GM12878 (cell line): Measurements from ENCODE around the gene NTRK3.

ENCODE experiments used
- BCL11A ChIP-seq: IDR thresholded peaks from 2 replicates; pipeline ENCODE4 v1.6.1; 2011; ENCODE audit warnings: low read depth, low read length
- EP300 ChIP-seq, 2 experiments: fragments of 150-350 bp in 1 of 2; IDR thresholded peaks; 2 replicates each; pipeline ENCODE4 v1.6.1; 2011 to 2012; ENCODE audit warnings: low read depth in 2 of 2, low read length in 2 of 2, borderline replicate concordance in 1 of 2, improper control_type of control experiment in 1 of 2, inconsistent platforms in 1 of 2; ENCODE audit not compliant: control insufficient read depth in 1 of 2
- GABPA ChIP-seq: IDR thresholded peaks from 2 replicates; pipeline ENCODE4 v1.6.1; 2014; ENCODE audit warnings: antibody characterized with exemption, low read depth, mild to moderate bottlenecking, inconsistent platforms
- POLR2A ChIP-seq: IDR thresholded peaks from 2 replicates; pipeline ENCODE4 v1.6.1; 2011; ENCODE audit warnings: low read depth, mild to moderate bottlenecking, low read length
- TARDBP ChIP-seq: IDR thresholded peaks from 2 replicates; pipeline ENCODE4 v1.6.1; 2016; ENCODE audit warnings: borderline replicate concordance
- YBX1 ChIP-seq: fragments of 450-650 bp; IDR thresholded peaks from 2 replicates; pipeline ENCODE4 v1.6.1; 2016; ENCODE audit warnings: antibody characterized with exemption

DNA sequence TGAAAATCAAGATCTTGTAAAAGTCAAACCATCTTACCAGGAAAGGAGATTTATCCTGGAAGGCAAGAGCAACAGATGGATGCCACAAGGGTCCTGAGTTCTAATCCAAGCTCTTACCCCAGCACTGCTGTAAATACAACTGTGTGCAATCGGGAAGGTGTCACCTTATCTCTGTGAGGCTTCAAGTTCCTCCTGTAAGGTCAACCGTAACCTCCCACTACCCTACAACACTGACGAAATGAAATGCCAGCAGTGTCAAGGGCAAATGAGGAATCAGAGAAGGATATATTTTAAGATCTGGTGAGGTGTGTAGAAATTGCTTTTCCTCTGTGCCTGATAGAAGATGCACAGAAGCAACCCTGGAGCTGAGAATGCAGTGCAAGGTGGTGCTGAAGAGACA lies 207.8 kb downstream of the NTRK3 start:
- TF ChIP-seq BCL11A (no peak), POLR2A (no peak), YBX1 (no peak), EP300 (IDR thresholded peaks at IDR 0.05; ENCODE audit: borderline replicate concordance in 1 of 2, control insufficient read depth in 1 of 2, low read depth in 2 of 2, low read length in 2 of 2) (no peak), TARDBP (no peak), GABPA (no peak)
